ENCODE data around the gene HHLA2.

HHLA2 gene

GRCh38 chr3:108292450-108292849 lies 3.9 kb upstream of the HHLA2 start:
- no peak for DNase-seq (ENCODE audit: low read depth)
- no peak for TF ChIP-seq CTCF (IDR thresholded peaks at IDR 0.05; ENCODE audit: control insufficient read depth, extremely low read depth, insufficient read depth)
- H3K4me3 ChIP-seq (ENCODE audit: low read depth, low read length): no peak overlapping the region

- DNase-seq (ENCODE audit: low read depth): no peak
- TF ChIP-seq CTCF (IDR thresholded peaks at IDR 0.05; ENCODE audit: control insufficient read depth, extremely low read depth, insufficient read depth): no peak
Observed at GRCh38 chr3:108292905-108293328, 3.4 kb upstream of the HHLA2 start.

GRCh38 chr3:108293858-108294257 lies 2.5 kb upstream of the HHLA2 start:
- H3K4me3 ChIP-seq (ENCODE audit: low read depth, low read length): no peak overlapping the region
- DNase-seq (ENCODE audit: low read depth): no peak
- no peak for TF ChIP-seq CTCF (IDR thresholded peaks at IDR 0.05; ENCODE audit: control insufficient read depth, extremely low read depth, insufficient read depth)

More at GRCh38 chr3:108292905-108293328, 3.4 kb upstream of the HHLA2 start:
- H3K4me3 ChIP-seq (ENCODE audit: low read depth, low read length): no peak overlapping the region

- no peak for TF ChIP-seq CTCF (IDR thresholded peaks at IDR 0.05; ENCODE audit: control insufficient read depth, extremely low read depth, insufficient read depth)
- no peak overlapping the region for H3K4me3 ChIP-seq (ENCODE audit: low read depth, low read length)
- no peak for DNase-seq (ENCODE audit: low read depth)
Observed at GRCh38 chr3:108295421-108296175, 750 bp upstream of the HHLA2 start.

GRCh38 chr3:108297647-108298046 lies 1.3 kb downstream of the HHLA2 start:
- no peak for TF ChIP-seq CTCF (IDR thresholded peaks at IDR 0.05; ENCODE audit: control insufficient read depth, extremely low read depth, insufficient read depth)
- no peak overlapping the region for H3K4me3 ChIP-seq (ENCODE audit: low read depth, low read length)
- DNase-seq (ENCODE audit: low read depth): no peak

- no peak for TF ChIP-seq CTCF (IDR thresholded peaks at IDR 0.05; ENCODE audit: control insufficient read depth, extremely low read depth, insufficient read depth)
- no peak for DNase-seq (ENCODE audit: low read depth)
- H3K4me3 ChIP-seq (ENCODE audit: low read depth, low read length): no peak overlapping the region
Observed at GRCh38 chr3:108298056-108298455, 1.7 kb downstream of the HHLA2 start.
